Activated CD4-positive, CD25-positive, alpha-beta regulatory T cell treated with anti-CD3 and anti-CD28 coated beads, Interleukin-2, amount 50 U/mL, for 24 hours (primary cell): ENCODE measurements around the gene RMRP.
A peak's percentile ranks its signal among the peaks of the same experiment; 100 is the strongest.

ENCODE experiments used
- ATAC-seq, 2 donors: fragments of 150-1000 bp; cut with Tn5 transposase; one replicate each; pipeline ENCODE4 v1.10.0; 2021; ENCODE audit warnings: mild to moderate bottlenecking in 1 of 2, moderate library complexity in 1 of 2

The RMRP gene

DNA sequence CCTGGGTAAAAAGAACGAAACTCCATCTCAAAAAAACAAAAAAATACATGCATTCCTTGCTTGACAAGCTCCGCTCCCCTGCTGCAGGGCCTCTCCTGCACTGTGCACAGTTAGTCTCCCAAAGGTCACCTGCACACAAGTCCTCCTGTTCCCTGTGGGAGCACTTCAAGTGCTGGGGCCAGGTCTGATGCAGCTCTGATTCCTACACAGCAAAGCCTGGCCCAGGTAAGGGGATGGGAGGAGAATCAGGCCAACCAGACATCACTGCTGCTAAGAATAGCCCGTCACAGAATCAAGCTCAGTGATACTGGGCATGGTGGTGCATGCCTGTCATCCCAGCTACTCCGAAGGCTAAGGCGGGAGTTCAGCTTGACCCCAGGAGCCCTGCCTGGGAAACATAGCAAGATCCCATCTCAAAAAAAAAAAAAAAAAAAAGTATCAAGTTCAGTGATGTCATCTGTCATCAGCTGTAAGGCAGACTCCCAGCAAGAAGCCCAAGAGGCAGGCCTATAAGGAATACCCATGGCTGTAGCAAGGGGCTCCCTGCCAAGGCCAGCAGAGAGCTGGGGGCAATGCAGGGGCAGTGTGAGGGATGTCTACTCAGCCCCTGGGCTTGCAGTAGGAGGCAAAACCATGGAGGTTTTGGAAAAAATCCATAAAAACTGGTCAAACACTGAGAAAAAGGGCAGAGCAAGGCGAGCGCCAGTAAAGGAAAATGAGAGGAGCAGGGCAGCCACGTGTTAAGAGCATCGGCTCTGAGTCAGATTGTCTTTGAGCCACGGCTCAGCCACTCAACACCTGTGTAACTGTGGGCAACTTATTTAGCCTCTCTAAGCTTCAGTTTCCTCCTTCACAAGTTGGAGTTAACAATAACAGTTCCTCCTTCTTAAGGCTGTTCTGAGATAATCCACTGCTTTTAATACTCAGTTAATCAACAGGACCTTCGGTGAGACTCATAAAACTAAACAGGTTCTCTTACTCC is 28.7 kb upstream of the RMRP start:
- ATAC-seq = no peak

GRCh38 chr9:35685506-35685905 is 27.7 kb upstream of the RMRP start:
- ATAC-seq = no peak

GRCh38 chr9:35684921-35685320 is 27.1 kb upstream of the RMRP start:
- ATAC-seq = no peak

- ATAC-seq = no peak
These were observed 25.5 kb upstream of the RMRP start for GRCh38 chr9:35683323-35683722.

DNA sequence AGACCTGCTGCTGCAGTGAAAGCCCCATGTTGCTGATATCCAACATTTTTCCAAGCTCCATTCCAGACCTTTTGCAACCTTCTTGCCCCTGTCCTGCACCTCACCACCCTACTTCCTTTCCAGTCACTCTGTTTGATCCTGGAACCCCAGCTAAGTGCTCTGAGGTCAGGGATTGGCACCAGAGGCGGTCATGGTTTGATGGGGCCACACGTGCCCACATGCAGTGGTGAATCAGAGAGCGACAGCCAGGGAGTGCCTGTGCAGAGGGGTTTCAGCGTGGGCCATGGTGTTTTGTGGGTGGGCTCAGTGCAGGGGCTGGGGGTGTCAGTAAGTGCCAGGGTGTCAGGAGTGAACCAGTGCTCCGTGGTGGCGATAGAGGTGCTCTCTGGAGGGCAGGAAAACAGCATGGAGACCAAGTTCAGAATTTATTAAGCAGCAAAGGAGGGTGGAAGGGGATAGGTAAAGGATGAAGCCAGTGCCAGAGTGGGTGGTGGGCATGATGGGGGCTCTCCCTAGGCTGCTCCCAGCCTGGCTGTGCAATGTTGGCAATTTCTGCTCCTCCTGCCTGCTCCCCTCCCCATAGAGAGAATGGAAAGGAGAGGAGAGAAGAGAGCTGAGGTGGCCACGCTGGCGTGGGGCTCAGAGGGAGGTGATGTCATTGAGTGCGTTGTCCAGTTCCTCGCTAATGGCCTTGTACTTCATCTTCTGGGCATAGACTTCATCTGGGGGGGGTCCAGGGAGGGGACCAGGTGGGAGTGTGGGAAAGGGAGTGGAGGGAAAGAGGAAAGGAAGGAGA is 24.9 kb upstream of the RMRP start:
- no peak for ATAC-seq

- no peak for ATAC-seq
These were observed 24.2 kb upstream of the RMRP start for GRCh38 chr9:35682051-35682450.

- ATAC-seq = no peak
These were observed 23.7 kb upstream of the RMRP start for GRCh38 chr9:35681341-35682002.

DNA sequence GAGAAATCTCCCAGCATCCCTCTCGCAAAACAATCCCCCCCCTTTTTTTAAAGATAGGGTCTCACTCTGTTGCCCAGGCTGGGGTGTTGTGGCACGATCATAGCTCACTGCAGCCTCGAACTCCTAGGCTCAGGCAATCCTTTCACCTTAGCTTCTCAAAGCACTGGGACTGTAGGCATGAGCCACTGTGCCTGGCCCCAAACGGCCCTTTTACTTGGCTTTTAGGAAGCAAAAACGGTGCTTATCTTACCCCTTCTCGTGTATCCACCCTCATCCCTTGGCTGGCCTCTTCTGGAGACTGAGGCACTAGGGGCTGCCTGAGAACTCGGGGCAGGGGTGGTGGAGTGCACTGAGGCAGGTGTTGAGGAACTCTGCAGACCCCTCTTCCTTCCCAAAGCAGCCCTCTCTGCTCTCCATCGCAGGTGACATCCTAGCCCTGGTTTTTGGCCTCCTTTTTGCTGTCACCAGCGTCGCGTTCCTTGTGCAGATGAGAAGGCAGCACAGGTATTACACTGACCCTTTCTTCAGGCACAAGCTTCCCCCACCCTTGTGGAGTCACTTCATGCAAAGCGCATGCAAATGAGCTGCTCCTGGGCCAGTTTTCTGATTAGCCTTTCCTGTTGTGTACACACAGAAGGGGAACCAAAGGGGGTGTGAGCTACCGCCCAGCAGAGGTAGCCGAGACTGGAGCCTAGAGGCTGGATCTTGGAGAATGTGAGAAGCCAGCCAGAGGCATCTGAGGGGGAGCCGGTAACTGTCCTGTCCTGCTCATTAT is 22.7 kb upstream of the RMRP start:
- no peak for ATAC-seq

DNA sequence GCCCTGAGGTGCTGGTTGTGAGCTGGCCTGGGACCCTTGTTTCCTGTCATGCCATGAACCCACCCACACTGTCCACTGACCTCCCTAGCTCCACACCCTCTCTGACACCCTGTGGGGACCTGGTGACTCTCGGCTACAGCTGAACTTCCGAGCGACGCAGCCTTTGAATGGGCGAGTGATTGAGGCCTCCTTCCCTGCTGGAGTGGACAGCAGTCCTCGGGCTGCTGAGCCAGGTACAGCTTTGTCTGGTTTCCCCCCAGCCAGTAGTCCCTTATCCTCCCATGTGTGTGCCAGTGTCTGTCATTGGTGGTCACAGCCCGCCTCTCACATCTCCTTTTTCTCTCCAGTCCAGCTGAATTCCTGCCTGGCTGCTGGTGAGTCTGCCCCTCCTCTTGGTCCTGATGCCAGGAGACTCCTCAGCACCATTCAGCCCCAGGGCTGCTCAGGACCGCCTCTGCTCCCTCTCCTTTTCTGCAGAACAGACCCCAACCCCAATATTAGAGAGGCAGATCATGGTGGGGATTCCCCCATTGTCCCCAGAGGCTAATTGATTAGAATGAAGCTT is 22.0 kb upstream of the RMRP start:
- ATAC-seq = no peak

GRCh38 chr9:35679091-35679490 is 21.3 kb upstream of the RMRP start:
- no peak for ATAC-seq

- ATAC-seq = peak in 1 of 2 donors; percentile 62
These were observed 18.0 kb upstream of the RMRP start for GRCh38 chr9:35675732-35676392.

- peak in 1 of 2 donors; percentile 20 for ATAC-seq
These were observed 17.4 kb upstream of the RMRP start for GRCh38 chr9:35675204-35675603.

- no peak for ATAC-seq
These were observed 16.2 kb upstream of the RMRP start for GRCh38 chr9:35674025-35674361.

DNA sequence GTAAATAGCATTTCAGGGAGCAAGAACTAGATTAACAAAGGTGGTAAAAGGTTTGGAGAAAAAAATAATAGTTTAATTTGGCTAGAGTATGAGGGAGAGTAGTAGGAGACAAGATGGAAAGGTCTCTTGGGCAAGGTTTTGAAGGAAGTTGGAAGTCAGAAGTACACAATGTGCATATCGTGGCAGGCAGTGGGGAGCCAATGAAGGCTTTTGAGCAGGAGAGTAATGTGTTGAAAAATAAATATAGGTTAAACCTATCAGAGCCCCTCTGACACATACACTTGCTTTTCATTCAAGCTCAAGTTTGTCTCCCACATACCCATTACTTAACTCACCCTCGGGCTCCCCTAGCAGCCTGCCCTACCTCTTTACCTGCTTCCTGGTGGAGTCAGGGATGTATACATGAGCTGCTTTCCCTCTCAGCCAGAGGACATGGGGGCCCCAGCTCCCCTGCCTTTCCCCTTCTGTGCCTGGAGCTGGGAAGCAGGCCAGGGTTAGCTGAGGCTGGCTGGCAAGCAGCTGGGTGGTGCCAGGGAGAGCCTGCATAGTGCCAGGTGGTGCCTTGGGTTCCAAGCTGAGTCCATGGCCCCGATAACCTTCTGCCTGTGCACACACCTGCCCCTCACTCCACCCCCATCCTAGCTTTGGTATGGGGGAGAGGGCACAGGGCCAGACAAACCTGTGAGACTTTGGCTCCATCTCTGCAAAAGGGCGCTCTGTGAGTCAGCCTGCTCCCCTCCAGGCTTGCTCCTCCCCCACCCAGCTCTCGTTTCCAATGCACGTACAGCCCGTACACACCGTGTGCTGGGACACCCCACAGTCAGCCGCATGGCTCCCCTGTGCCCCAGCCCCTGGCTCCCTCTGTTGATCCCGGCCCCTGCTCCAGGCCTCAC is 15.6 kb upstream of the RMRP start, which contains the start of gene CA9:
Gene CA9, plus strand, starts transcription at position 797 of the 893 bp plus-strand sequence. Its CDS starts 32 bp downstream, at position 829.
- ATAC-seq = no peak

GRCh38 chr9:35669331-35670145 is 11.7 kb upstream of the RMRP start:
- no peak for ATAC-seq

DNA sequence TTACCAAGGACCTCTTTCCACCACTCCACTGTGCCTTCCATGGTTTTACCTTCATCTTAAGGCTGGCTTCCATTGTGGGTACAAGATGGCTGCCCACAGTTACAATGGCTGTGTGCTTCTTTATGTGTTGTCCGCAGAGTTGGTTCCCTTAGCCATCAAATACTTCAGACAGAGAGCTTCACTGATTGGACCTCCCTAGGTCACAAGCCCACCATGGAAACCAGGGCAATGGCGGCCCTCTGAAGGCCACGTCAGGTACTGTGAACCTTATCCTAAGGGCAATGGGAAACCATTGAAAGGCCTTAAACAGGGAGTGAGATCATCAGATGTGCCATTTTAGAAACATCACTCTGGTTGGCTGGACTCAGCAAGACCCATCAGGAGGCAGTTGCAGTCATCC is 10.1 kb upstream of the RMRP start:
- ATAC-seq = no peak

DNA sequence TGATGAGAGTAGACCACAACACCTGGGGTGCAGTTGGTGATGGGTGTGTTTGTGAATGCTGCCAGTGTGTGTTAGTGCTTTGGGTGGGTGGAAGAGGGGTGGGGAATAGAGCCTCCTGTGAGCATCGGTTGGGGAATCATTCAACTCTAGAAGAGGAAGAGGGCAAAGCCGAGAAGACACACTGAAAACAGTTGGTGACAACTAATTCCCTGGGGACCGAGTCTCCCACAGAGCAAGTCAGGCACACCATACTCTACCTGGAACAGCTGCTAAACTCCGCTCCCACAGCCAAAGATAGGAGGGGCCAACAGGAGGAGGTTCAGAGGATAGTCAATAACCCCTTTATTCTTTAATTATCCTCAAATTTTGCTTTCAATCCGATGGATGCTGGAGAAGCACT is 8.7 kb upstream of the RMRP start:
- no peak for ATAC-seq

- ATAC-seq = no peak
These were observed 8.2 kb upstream of the RMRP start for GRCh38 chr9:35666045-35666444.

GRCh38 chr9:35665471-35665818 is 7.6 kb upstream of the RMRP start:
- ATAC-seq = no peak
